Adrenal gland (tissue), 12 donors: Measurements from ENCODE around the gene THBS3. TPM values are rescaled to one million over a fixed set of nuclear protein-coding genes. Genes with fewer than 3 reads are reported as not detected.
"Not testable (repeated sequence)": the region's sequence is repeated elsewhere in the genome, so short reads cannot be mapped to it uniquely, and the experiment has no call there.

Experiments
- DNase-seq, 7 donors: peaks; one replicate each; pipeline ENCODE4 v3.0.0-alpha.2; 2019 to 2020
- H3K27ac ChIP-seq, 5 donors: fragments of 200-600 bp; sonication (generic) in 4 of 5; 1 replicate in 3 of 5; 2 replicates in 2 of 5; pipeline versions ENCODE4 v1.5.1 to v1.8.0; 2016 to 2020; ENCODE audit warnings: mild to moderate bottlenecking in 1 of 5
- H3K27me3 ChIP-seq: fragments of 200-600 bp; 2 replicates; pipeline ENCODE4 v1.8.0; 2021
- H3K36me3 ChIP-seq, 2 donors: fragments of 200-600 bp; replicated peaks in 1 of 2; 1 replicate in 1 of 2; 2 replicates in 1 of 2; pipeline versions ENCODE4 v1.5.1 to v1.8.0; 2018 to 2022
- H3K4me1 ChIP-seq, 2 donors: fragments of 200-600 bp; replicated peaks in 1 of 2; 1 replicate in 1 of 2; 2 replicates in 1 of 2; pipeline versions ENCODE4 v1.5.1 to v1.8.0; 2018 to 2021
- H3K4me3 ChIP-seq, 4 donors: fragments of 200-600 bp; sonication (generic) in 3 of 4; one replicate each; pipeline ENCODE4 v1.5.1; 2016 to 2018
- H3K9me3 ChIP-seq, 3 donors: fragments of 200-600 bp; sonication (generic) in 1 of 3; replicated peaks in 1 of 3; 1 replicate in 2 of 3; 2 replicates in 1 of 3; pipeline versions ENCODE4 v1.5.1 to v1.8.0; 2016 to 2021
- POLR2A ChIP-seq, 2 donors: fragments of 450-650 bp; IDR thresholded peaks; one replicate each; pipeline ENCODE4 v1.6.1; 2017; ENCODE audit warnings: antibody characterized with exemption in 2 of 2, mild to moderate bottlenecking in 2 of 2, moderate library complexity in 1 of 2
- WGBS, 4 donors: extraction: QIAGEN DNeasy Blood & Tissue Kit in 2 of 4; methylation state at CpG; one replicate each; pipeline versions ENCODE4 v1.1.5 to v1.1.7; 2013 to 2017; 5-methylcytosine and 5-hydroxymethylcytosine counted together
- intact Hi-C, 2 donors: fragments of 100-400 bp; cut with DNase I; formaldehyde crosslinking; loops; one replicate each; pipeline versions ENCODE4 v1.14.1 to v1.15.0; 2022 to 2023
- polyA plus RNA-seq, 3 donors: library from polyadenylated mRNA; stranded (reverse); fragments of 200-250 nt in 2 of 3; fragments of 350-450 nt in 1 of 3; fragmentation: Illumina TruSeq in 1 of 3; extraction: RNeasy Lipid Tissue Mini Kit (QIAGEN cat#74804) in 1 of 3; gene quantifications; one replicate each; pipeline ENCODE4 v1.2.3, GENCODE V29; 2013 to 2014
- total RNA-seq, 9 donors: library from RNA; depleted of rRNA in 4 of 9; stranded (reverse); fragments of >200 nt in 4 of 9; fragments of 120-200 nt in 1 of 9; fragmentation: NEBNext Ultra II Directional in 1 of 9; extraction: Animal tissue kit (Norgen Biotek cat#: 25700) in 1 of 9; gene quantifications; one replicate each; pipeline versions ENCODE4 v1.1.0 to v1.2.4, GENCODE V29; 2013 to 2023
- TF ChIP-seq, protein P1 (sequence below), 6 experiments: fragments of 450-650 bp in 4 of 6; fragments of 200-600 bp in 2 of 6; sonication (generic) in 1 of 6; IDR thresholded peaks; 1 replicate in 5 of 6; 2 replicates in 1 of 6; pipeline versions ENCODE4 v1.5.1 to v1.8.0; 2016 to 2021; ENCODE audit warnings: antibody characterized with exemption in 6 of 6, mild to moderate bottlenecking in 2 of 6, moderate library complexity in 1 of 6
- donor health status: healthy with polysubstance abuse.
- donor health status: Bipolar disorder and iron deficiency.
- donor health status: DM: yes; HTN: yes; CAD: no.
- donor health status: DM: no; HTN: no; CAD: no.
- donor health status: DM: no; HTN: no; CAD: no.
- donor health status: DM: yes; HTN: yes; CAD: no.

THBS3 gene
- total and polyA plus RNA-seq, 12 donors = 7.1 to 147 (median 16.7) TPM

DNA sequence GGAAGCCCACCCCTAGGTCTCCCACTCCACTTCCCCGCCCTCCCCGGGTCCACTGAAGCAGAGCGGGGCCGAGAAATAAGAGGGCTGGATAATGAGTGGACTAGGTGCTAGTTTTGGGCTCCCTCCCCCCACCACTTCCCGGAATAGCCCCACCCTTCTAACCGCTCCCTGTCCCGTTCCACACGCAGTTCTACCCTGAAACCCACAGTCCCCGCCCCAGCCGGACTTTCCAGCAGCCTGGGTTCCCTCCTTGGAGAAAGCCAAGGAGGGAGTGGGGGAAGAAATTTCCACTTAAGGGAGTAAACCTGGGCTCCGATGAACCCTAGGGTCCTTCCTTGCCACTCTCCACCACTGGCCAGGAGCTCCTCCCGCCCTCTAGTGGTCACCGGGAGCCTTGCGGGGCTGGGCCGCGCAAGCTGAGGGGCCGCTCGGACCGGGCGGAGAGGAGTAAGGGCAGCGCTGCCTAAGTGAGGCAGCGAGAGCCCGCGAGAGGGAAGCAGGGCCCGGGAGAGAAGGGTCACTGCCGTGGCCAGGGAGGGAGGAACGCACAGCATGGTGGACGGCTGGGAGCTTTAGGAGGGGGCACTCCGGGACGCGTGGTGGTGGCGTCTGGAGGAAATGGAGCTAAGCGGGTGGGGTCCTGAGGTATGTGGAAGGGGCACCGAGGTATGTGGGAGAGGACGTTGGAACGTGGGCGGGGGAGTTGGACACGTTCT, 14.3 kb downstream of the THBS3 start:
- Histone ChIP-seq H3K36me3 (no peaks in the 10 kb centered on the region), H3K27ac (peak overlapping the region; percentile 39 to 91 (median 60)), H3K4me3 (peak overlapping the region in 3 of 4 donors; percentile 1 to 59 (median 25)), H3K9me3 (no peaks in the 10 kb centered on the region), H3K27me3 (no peaks in the 10 kb centered on the region), H3K4me1 (peaks cover 26 to 45% of the 10 kb centered on the region in 2 donors)
- TF ChIP-seq, protein P1, sequence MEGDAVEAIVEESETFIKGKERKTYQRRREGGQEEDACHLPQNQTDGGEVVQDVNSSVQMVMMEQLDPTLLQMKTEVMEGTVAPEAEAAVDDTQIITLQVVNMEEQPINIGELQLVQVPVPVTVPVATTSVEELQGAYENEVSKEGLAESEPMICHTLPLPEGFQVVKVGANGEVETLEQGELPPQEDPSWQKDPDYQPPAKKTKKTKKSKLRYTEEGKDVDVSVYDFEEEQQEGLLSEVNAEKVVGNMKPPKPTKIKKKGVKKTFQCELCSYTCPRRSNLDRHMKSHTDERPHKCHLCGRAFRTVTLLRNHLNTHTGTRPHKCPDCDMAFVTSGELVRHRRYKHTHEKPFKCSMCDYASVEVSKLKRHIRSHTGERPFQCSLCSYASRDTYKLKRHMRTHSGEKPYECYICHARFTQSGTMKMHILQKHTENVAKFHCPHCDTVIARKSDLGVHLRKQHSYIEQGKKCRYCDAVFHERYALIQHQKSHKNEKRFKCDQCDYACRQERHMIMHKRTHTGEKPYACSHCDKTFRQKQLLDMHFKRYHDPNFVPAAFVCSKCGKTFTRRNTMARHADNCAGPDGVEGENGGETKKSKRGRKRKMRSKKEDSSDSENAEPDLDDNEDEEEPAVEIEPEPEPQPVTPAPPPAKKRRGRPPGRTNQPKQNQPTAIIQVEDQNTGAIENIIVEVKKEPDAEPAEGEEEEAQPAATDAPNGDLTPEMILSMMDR (IDR thresholded peaks at IDR 0.05) = peak; percentile 93 to 97 (median 95)
- TF ChIP-seq POLR2A (IDR thresholded peaks at IDR 0.05) = peak in 1 of 2 donors; percentile 52
- intact Hi-C loops = no loop called here
- 1% methylated on average over 22 to 38 of the region's 38 CpGs for WGBS, 4 donors
- peak; percentile 84 to 90 (median 87) for DNase-seq

DNA sequence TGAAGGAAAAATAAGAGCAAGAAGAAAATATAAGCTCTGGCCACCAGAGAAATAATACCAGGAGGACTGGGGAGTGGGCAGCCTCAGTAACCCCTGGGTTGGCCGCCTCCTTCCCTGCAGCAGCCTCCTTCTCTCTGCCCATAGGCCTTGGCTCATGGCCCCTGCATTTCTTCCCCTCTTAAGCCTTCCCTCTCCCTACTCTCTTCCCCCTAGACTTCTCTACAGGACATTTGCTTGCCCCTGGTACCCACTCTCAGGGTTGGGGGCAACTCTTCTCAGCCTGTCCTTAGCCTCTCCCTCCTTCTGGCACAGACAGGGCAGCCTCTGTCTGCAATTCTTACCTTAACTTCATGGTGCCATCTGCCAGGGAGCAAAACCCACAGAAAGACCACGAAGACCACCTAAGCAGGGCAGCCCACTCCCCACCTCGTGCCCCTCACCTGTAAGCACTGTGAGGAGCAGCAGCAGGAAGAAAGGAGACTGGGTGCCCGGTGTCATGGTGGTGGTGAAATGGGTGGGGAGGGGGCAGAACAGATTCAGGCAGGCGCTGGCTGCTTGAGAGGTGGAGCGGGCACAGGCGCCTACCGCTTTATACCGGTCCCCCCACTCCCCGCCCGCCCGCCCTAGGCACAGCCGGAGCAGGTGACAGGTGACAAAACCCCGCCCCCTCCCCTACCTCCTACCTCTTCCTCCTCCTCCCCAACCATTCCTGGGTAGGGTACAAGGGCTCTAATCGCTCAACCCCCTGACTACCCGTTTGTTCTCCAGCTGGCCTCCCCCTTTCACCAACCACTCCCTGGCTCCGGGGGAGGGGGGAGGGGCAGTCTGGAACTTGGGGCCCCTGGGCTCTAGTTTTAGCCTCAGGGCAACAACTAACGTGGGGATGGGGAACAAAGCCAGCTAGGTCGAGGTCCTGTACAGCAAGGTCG, 15.1 kb downstream of the THBS3 start:
- peak overlapping the region in 4 of 5 donors; percentile 39 to 91 (median 70) for H3K27ac ChIP-seq
- H3K36me3 ChIP-seq = no peaks in the 10 kb centered on the region
- WGBS, 4 donors = 27 to 50% (median 47%) methylated on average over 9 to 20 of the region's 20 CpGs
- no peaks in the 10 kb centered on the region for H3K27me3 ChIP-seq
- intact Hi-C loops = no loop called here
- peak overlapping the region in 1 of 4 donors; percentile 59 for H3K4me3 ChIP-seq
- TF ChIP-seq, protein P1 (IDR thresholded peaks at IDR 0.05) = no peak
- TF ChIP-seq POLR2A (IDR thresholded peaks at IDR 0.05) = no peak
- peak in 1 of 7 donors; percentile 42 for DNase-seq
- H3K4me1 ChIP-seq = peaks cover 24 to 40% of the 10 kb centered on the region in 2 donors
- no peaks in the 10 kb centered on the region for H3K9me3 ChIP-seq

DNA sequence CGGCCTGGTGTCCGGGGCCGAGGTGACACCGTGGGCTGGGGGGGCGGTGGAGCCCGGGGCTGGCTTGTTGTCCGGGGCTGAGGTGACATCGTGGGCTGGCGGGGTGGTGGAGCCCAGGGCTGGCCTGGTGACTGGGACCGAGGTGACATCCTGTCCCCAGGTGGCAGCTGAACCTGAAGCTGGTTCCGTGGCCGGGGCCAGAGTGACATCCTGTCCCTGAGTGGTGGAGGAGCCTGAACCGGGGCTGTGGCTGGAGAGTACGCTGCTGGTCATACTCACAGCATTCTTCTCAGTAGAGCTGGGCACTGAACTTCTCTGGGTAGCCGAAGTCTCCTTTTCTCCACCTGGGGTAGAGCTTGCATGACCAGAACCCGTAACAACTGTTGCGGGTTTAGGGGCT, 15.8 kb downstream of the THBS3 start:
- H3K4me3 ChIP-seq = no peak overlapping the region
- H3K9me3 ChIP-seq = no peaks in the 10 kb centered on the region
- WGBS, 4 donors = 86 to 94% (median 91%) methylated on average over 5 to 17 of the region's 17 CpGs
- H3K27me3 ChIP-seq = no peaks in the 10 kb centered on the region
- intact Hi-C loops = no loop called here
- TF ChIP-seq, protein P1 (IDR thresholded peaks at IDR 0.05) = no peak
- TF ChIP-seq POLR2A (IDR thresholded peaks at IDR 0.05) = no peak
- H3K4me1 ChIP-seq = peaks cover 20 to 36% of the 10 kb centered on the region in 2 donors
- peak overlapping the region in 1 of 5 donors; percentile 91 for H3K27ac ChIP-seq
- H3K36me3 ChIP-seq = no peaks in the 10 kb centered on the region
- peak in 1 of 7 donors; percentile 38 for DNase-seq

DNA sequence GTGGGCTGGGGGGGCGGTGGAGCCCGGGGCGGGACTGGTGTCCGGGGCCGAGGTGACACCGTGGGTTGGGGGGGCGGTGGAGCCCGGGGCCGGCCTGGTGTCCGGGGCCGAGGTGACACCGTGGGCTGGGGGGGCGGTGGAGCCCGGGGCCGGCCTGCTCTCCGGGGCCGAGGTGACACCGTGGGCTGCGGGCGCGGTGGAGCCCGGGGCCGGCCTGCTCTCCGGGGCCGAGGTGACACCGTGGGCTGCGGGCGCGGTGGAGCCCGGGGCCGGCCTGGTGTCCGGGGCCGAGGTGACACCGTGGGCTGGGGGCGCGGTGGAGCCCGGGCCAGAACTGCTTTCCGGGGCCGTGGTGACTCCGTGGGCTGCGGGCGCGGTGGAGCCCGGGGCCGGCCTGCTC, 17.8 kb downstream of the THBS3 start:
- intact Hi-C loops, H3K36me3 ChIP-seq, DNase-seq, H3K27me3 ChIP-seq, H3K27ac ChIP-seq, H3K9me3 ChIP-seq, H3K4me3 ChIP-seq: not testable (repeated sequence)
- WGBS, 4 donors = 93 to 94% methylated on average over 19 to 25 of the region's 45 CpGs; no CpG with 5 or more reads in 2 of the 4 donors
- H3K4me1 ChIP-seq = peaks cover 17% of the 10 kb centered on the region in 2 donors
